B cell (primary cell): ENCODE measurements around the gene HUS1.

Experiments
- CTCF ChIP-seq: fragments of 200-600 bp; IDR thresholded peaks from one replicate; pipeline ENCODE4 v1.8.0; 2022; ENCODE audit warnings: antibody characterized with exemption, mild to moderate bottlenecking
- EZH2 ChIP-seq: IDR thresholded peaks from 2 replicates; pipeline ENCODE4 v1.6.1; 2012; ENCODE audit warnings: borderline replicate concordance, low read depth, mild to moderate bottlenecking, moderate library complexity, low read length; ENCODE audit not compliant: insufficient read depth, poor library complexity, severe bottlenecking

- TF ChIP-seq CTCF: no peak
- TF ChIP-seq EZH2: no peak
Measured at GRCh38 chr7:47992446-47992845, 13.0 kb upstream of the HUS1 start.
